Measurements from ENCODE around the gene NUPR2.
"Not testable (repeated sequence)": the region's sequence is repeated elsewhere in the genome, so short reads cannot be mapped to it uniquely, and the experiment has no call there.

- TF ChIP-seq POLR2A, CTCF (IDR thresholded peaks at IDR 0.05): not testable (repeated sequence)
Measured at GRCh38 chr7:56112244-56112643, 4.0 kb downstream of the NUPR2 start.
